ENCODE results near the gene ZNF384.
A peak's percentile ranks its signal among the peaks of the same experiment; 100 is the strongest.

The ZNF384 gene

DNA sequence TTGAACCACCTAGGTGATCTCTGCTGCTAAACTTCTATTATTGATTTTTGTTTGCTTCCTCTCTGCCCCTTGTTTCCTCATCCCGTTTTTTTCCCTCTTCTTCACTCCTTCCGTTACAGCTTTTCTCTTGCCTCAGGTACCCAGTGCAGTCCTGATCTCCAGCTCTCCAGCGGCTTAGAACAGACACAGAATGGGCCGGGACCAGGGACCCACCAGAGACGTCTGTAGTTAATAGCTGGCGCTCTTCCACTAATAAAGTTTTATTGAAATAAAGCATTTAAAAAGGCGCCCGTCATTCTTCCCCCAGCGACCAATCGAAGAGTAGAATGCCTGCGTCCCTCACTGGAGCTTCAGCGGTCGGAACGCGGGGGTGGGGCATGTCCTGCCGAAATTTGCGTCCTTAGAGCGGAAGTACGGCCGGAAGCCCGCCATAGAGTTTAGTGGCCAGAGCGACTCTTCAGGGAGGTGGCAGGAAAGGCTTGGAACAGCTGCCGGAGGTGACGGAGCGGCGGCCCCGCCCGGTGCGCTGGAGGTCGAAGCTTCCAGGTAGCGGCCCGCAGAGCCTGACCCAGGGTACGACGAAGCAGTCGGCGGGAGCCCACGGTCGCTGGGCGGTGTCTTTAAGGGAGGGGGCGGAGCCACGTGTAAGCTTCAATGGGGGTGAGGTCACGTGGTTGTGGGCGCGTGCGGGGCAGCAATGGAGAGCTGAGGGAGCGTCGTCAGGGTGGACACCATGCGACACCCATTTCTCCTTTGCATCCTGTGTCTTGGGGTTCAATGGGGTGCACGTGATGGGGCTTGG lies 34.6 kb upstream of the ZNF384 start, which contains the start of gene COPS7A (continued):
- TF ChIP-seq TSHZ1 (tag by site-specific recombination; IDR thresholded peaks at IDR 0.05; ENCODE audit: borderline replicate concordance): peak; percentile 84; the same call in 1 of the 2 replicates
- no peak for TF ChIP-seq ZNF112 (tag by site-specific recombination; IDR thresholded peaks at IDR 0.05)
- peak; percentile 95; the same call in 1 of the 2 replicates for TF ChIP-seq ZNF121 (tag by site-specific recombination; IDR thresholded peaks at IDR 0.05)
- TF ChIP-seq, protein P1, sequence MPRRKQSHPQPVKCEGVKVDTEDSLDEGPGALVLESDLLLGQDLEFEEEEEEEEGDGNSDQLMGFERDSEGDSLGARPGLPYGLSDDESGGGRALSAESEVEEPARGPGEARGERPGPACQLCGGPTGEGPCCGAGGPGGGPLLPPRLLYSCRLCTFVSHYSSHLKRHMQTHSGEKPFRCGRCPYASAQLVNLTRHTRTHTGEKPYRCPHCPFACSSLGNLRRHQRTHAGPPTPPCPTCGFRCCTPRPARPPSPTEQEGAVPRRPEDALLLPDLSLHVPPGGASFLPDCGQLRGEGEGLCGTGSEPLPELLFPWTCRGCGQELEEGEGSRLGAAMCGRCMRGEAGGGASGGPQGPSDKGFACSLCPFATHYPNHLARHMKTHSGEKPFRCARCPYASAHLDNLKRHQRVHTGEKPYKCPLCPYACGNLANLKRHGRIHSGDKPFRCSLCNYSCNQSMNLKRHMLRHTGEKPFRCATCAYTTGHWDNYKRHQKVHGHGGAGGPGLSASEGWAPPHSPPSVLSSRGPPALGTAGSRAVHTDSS (tag by site-specific recombination; IDR thresholded peaks at IDR 0.05): peak; percentile 65; the same call in 1 of the 2 replicates
- TF ChIP-seq ZNF37A (tag by site-specific recombination; IDR thresholded peaks at IDR 0.05): no peak
- no peak for TF ChIP-seq AEBP2 (tag by site-specific recombination; IDR thresholded peaks at IDR 0.05; ENCODE audit: borderline replicate concordance)
- TF ChIP-seq ZNF561 (tag by site-specific recombination; IDR thresholded peaks at IDR 0.05; ENCODE audit: borderline replicate concordance): peak; percentile 100
- TF ChIP-seq, protein P2, sequence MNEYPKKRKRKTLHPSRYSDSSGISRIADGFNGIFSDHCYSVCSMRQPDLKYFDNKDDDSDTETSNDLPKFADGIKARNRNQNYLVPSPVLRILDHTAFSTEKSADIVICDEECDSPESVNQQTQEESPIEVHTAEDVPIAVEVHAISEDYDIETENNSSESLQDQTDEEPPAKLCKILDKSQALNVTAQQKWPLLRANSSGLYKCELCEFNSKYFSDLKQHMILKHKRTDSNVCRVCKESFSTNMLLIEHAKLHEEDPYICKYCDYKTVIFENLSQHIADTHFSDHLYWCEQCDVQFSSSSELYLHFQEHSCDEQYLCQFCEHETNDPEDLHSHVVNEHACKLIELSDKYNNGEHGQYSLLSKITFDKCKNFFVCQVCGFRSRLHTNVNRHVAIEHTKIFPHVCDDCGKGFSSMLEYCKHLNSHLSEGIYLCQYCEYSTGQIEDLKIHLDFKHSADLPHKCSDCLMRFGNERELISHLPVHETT (tag by site-specific recombination; IDR thresholded peaks at IDR 0.05): peak; percentile 70
- TF ChIP-seq ZNF239 (tag by site-specific recombination; IDR thresholded peaks at IDR 0.05): no peak
- TF ChIP-seq ZFP41 (tag by site-specific recombination; IDR thresholded peaks at IDR 0.05; ENCODE audit: borderline replicate concordance): no peak
- TF ChIP-seq, protein P3, sequence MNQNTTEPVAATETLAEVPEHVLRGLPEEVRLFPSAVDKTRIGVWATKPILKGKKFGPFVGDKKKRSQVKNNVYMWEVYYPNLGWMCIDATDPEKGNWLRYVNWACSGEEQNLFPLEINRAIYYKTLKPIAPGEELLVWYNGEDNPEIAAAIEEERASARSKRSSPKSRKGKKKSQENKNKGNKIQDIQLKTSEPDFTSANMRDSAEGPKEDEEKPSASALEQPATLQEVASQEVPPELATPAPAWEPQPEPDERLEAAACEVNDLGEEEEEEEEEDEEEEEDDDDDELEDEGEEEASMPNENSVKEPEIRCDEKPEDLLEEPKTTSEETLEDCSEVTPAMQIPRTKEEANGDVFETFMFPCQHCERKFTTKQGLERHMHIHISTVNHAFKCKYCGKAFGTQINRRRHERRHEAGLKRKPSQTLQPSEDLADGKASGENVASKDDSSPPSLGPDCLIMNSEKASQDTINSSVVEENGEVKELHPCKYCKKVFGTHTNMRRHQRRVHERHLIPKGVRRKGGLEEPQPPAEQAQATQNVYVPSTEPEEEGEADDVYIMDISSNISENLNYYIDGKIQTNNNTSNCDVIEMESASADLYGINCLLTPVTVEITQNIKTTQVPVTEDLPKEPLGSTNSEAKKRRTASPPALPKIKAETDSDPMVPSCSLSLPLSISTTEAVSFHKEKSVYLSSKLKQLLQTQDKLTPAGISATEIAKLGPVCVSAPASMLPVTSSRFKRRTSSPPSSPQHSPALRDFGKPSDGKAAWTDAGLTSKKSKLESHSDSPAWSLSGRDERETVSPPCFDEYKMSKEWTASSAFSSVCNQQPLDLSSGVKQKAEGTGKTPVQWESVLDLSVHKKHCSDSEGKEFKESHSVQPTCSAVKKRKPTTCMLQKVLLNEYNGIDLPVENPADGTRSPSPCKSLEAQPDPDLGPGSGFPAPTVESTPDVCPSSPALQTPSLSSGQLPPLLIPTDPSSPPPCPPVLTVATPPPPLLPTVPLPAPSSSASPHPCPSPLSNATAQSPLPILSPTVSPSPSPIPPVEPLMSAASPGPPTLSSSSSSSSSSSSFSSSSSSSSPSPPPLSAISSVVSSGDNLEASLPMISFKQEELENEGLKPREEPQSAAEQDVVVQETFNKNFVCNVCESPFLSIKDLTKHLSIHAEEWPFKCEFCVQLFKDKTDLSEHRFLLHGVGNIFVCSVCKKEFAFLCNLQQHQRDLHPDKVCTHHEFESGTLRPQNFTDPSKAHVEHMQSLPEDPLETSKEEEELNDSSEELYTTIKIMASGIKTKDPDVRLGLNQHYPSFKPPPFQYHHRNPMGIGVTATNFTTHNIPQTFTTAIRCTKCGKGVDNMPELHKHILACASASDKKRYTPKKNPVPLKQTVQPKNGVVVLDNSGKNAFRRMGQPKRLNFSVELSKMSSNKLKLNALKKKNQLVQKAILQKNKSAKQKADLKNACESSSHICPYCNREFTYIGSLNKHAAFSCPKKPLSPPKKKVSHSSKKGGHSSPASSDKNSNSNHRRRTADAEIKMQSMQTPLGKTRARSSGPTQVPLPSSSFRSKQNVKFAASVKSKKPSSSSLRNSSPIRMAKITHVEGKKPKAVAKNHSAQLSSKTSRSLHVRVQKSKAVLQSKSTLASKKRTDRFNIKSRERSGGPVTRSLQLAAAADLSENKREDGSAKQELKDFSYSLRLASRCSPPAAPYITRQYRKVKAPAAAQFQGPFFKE (tag by site-specific recombination; IDR thresholded peaks at IDR 0.05; ENCODE audit: borderline replicate concordance): no peak
- no peak for TF ChIP-seq ZNF791 (tag by site-specific recombination; IDR thresholded peaks at IDR 0.05)
- TF ChIP-seq ZNF707 (tag by site-specific recombination; IDR thresholded peaks at IDR 0.05): no peak
- TF ChIP-seq SCRT2 (tag by site-specific recombination; IDR thresholded peaks at IDR 0.05): no peak
- TF ChIP-seq HOXC10 (CRISPR knock-in tag; IDR thresholded peaks at IDR 0.05): no peak
- TF ChIP-seq, protein P4, sequence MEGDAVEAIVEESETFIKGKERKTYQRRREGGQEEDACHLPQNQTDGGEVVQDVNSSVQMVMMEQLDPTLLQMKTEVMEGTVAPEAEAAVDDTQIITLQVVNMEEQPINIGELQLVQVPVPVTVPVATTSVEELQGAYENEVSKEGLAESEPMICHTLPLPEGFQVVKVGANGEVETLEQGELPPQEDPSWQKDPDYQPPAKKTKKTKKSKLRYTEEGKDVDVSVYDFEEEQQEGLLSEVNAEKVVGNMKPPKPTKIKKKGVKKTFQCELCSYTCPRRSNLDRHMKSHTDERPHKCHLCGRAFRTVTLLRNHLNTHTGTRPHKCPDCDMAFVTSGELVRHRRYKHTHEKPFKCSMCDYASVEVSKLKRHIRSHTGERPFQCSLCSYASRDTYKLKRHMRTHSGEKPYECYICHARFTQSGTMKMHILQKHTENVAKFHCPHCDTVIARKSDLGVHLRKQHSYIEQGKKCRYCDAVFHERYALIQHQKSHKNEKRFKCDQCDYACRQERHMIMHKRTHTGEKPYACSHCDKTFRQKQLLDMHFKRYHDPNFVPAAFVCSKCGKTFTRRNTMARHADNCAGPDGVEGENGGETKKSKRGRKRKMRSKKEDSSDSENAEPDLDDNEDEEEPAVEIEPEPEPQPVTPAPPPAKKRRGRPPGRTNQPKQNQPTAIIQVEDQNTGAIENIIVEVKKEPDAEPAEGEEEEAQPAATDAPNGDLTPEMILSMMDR (tag by site-specific recombination; IDR thresholded peaks at IDR 0.05): peak; percentile 63; the same call in 1 of the 2 replicates
- TF ChIP-seq ZNF157 (tag by site-specific recombination; IDR thresholded peaks at IDR 0.05): no peak
- TF ChIP-seq, protein P5, sequence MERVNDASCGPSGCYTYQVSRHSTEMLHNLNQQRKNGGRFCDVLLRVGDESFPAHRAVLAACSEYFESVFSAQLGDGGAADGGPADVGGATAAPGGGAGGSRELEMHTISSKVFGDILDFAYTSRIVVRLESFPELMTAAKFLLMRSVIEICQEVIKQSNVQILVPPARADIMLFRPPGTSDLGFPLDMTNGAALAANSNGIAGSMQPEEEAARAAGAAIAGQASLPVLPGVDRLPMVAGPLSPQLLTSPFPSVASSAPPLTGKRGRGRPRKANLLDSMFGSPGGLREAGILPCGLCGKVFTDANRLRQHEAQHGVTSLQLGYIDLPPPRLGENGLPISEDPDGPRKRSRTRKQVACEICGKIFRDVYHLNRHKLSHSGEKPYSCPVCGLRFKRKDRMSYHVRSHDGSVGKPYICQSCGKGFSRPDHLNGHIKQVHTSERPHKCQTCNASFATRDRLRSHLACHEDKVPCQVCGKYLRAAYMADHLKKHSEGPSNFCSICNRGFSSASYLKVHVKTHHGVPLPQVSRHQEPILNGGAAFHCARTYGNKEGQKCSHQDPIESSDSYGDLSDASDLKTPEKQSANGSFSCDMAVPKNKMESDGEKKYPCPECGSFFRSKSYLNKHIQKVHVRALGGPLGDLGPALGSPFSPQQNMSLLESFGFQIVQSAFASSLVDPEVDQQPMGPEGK (tag by site-specific recombination; IDR thresholded peaks at IDR 0.05): peak; percentile 99
- TF ChIP-seq ZNF501 (tag by site-specific recombination; IDR thresholded peaks at IDR 0.05): no peak; the same call in none of the 2 replicates
